Right hindlimb (tissue), 1 donor: ENCODE measurements around the gene SLC26A11.
"Not testable (repeated sequence)": the region's sequence is repeated elsewhere in the genome, so short reads cannot be mapped to it uniquely, and the experiment has no call there.

ENCODE experiments used
- DNase-seq: peaks from one replicate; pipeline ENCODE4 v3.0.0-alpha.2; 2018

The SLC26A11 gene

GRCh38 chr17:80245566-80246265, 25.5 kb downstream of the SLC26A11 start:
- no peak for DNase-seq

- DNase-seq = no peak
Measured at GRCh38 chr17:80246266-80246681, 26.0 kb downstream of the SLC26A11 start.

- no peak for DNase-seq
Measured at GRCh38 chr17:80246726-80247125, 26.5 kb downstream of the SLC26A11 start.

DNA sequence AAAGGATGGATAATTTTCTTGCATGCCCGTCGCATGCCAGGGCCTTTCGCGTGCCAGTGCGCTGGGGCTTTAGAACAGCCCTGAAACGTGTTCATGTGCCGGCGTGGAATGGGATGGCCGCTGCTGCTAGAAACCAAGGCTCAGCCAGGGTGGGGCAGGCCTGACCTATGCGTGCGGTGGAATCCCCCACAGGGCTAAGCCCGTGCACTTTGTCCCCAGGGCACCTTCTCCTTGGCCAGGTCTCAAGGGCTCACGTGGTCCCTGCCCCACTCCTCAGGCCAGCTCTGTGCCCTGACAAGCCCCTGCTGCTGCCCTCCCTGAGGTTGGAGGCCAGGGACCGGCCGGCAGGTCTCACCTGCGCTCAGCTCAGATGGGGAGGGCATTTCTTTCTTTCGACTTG, 27.3 kb downstream of the SLC26A11 start:
- DNase-seq = no peak

GRCh38 chr17:80248001-80248893, 28.0 kb downstream of the SLC26A11 start:
- DNase-seq = no peak

- no peak for DNase-seq
Measured at GRCh38 chr17:80248894-80249710, 28.9 kb downstream of the SLC26A11 start.

GRCh38 chr17:80251966-80252365, 31.7 kb downstream of the SLC26A11 start:
- DNase-seq = no peak

GRCh38 chr17:80252871-80253270, 32.6 kb downstream of the SLC26A11 start:
- no peak for DNase-seq

DNA sequence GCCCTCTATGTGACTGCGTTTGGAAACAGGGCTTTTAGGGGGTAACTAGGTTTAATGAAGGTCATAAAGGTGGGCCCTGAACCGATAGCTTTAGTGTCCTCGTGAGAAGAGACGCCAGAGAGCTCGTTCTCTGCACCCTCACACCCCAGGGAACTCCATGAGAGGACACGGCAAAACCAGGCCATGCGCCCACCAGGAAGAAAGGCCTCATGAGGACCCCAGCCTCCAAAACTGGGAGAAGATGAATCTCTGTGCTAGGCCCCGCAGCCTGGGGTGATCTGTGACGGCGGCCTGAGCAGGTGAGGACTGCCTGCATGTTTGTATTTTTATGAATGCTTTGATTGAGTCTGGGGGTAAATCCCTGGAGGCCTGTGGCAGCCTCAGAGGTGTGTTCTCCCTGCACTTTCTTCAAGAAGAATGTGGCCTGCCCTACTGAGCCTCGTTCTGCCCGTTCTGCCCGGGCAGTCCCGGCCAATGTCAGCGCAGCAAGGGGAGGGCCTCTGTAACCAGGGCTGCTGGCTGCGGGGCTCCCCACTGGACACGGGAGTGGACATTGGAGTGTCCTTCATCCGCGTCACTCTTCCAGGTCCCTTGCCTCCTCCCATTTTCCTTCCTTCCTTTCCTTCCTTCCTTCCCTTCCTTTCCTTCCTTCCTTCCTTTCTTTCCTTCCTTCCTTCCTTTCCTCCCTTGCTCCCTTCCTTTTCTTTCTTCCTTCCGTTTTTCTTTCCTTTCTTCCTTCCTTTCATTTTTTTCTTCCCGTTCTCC, 33.6 kb downstream of the SLC26A11 start:
- no peak for DNase-seq

- DNase-seq = no peak
Measured at GRCh38 chr17:80254396-80255251, 34.4 kb downstream of the SLC26A11 start.

DNA sequence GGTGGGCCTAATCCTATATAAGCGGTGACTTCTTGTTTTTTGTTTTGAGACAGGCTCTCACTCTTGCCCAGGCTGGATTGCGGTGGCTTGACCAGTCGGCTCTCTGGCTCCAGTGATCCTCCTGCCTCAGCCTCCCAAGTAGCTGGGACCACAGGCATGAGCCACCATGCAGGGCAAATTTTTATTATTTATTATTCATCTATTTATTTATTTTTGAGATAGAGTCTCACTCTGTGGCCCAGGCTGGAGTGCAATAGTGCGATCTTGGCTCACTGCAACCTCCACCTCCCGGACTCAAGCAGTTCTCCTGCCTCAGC, 35.8 kb downstream of the SLC26A11 start:
- DNase-seq = no peak

- DNase-seq = no peak
Measured at GRCh38 chr17:80257716-80258213, 37.5 kb downstream of the SLC26A11 start.

GRCh38 chr17:80258296-80258695, 38.1 kb downstream of the SLC26A11 start:
- DNase-seq = not testable (repeated sequence)

- DNase-seq = no peak
Measured at GRCh38 chr17:80259457-80260068, 39.3 kb downstream of the SLC26A11 start.

DNA sequence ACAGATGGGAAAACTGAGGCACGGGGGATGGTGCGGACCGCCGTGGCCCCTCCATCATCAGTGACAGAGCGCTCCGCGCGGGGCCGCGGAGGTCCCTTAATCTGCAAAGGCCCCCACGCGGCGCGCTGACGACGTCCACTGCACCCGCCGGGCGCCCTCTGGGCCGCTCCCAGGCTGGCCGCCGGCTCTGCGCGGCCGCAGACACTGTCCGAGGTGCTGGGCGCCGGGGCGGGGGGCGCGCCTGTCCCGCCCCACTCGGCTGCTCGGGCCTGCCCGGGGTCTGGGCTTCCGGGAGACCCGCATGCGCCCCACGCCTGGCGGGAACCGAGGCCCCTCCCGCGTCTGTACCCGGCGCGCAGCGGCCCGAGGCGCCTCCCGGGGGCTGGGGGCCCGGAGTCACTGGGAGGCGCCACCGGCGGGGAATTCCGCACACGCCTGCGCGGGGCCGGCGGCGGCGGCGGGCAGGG, 39.9 kb downstream of the SLC26A11 start:
- DNase-seq = peak; percentile 78

- DNase-seq = peak; percentile 57
Measured at GRCh38 chr17:80260791-80261158, 40.5 kb downstream of the SLC26A11 start, which contains the start of gene RNF213. Gene RNF213 (plus strand): TSS chr17:80260852. CDS start chr17:80263682, 2,830 bp downstream.

DNA sequence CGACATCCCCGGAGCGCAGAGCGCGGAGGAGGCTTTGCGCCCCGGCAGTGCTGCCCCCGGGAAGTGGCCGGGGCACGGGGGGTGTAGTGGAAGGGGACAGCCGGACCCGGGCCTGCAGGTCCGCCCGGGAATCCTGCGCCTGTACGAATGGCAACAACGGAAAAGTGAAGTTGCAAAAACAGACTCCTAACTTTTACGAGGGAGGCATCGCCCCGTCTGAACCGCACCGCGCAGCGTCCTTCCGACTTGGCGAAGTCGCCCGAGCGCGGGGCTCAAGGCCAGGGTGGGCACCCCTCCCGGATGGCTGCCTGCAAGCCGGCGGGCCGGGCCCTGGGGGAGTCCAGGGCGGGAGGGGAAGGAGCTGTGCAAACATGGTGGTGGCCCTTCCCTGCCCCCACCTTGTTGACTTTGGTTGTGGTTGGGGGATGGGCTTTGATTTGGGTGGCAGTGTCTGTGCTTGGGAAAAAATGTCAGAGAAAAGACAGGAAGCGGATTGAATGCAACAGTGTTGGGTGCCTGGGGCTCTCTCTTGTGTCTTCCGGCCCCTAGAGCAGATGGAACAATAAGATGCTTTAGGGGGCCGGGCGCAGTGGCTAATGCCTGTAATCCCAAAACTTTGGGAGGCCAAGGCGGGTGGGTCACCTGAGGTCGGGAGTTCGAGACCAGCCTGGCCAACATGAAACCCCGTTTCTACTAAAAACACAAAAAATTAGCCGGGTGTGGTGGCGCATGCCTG, 41.1 kb downstream of the SLC26A11 start:
- peak; percentile 57 for DNase-seq

DNA sequence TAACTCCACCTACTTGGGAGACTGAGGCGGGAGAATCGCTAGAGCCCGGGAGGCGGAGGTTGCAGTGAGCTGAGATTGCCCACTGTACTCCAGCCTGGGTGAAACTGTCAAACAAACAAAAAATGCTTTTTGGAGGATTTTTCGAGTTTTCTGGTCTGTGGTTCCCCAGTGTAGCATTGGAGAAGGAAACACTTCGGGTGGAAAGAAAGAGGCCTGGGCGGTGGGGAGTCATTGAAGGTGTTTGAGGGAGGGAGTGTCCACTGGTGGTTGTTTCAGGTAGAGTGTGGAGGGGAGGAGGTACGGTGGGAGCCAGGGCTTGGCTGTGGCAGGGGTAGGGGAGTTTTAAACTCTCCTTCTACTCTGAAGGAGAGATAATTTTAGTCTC, 41.7 kb downstream of the SLC26A11 start:
- DNase-seq = no peak

- no peak for DNase-seq
Measured at GRCh38 chr17:80262291-80262690, 42.1 kb downstream of the SLC26A11 start.

- no peak for DNase-seq
Measured at GRCh38 chr17:80262775-80263244, 42.6 kb downstream of the SLC26A11 start.
